Activated CD8-positive, alpha-beta memory T cell treated with anti-CD3 and anti-CD28 coated beads for 48 hours (primary cell): Measurements from ENCODE around the gene TPCN2.
A peak's percentile ranks its signal among the peaks of the same experiment; 100 is the strongest.
"Not testable (repeated sequence)": the region's sequence is repeated elsewhere in the genome, so short reads cannot be mapped to it uniquely, and the experiment has no call there.

Experiments
- DNase-seq, 3 experiments: peaks; one replicate each; pipeline ENCODE4 v3.0.0-alpha.2; 2020; ENCODE audit warnings: low read depth in 2 of 3, low spot score in 2 of 3

Gene TPCN2

DNA sequence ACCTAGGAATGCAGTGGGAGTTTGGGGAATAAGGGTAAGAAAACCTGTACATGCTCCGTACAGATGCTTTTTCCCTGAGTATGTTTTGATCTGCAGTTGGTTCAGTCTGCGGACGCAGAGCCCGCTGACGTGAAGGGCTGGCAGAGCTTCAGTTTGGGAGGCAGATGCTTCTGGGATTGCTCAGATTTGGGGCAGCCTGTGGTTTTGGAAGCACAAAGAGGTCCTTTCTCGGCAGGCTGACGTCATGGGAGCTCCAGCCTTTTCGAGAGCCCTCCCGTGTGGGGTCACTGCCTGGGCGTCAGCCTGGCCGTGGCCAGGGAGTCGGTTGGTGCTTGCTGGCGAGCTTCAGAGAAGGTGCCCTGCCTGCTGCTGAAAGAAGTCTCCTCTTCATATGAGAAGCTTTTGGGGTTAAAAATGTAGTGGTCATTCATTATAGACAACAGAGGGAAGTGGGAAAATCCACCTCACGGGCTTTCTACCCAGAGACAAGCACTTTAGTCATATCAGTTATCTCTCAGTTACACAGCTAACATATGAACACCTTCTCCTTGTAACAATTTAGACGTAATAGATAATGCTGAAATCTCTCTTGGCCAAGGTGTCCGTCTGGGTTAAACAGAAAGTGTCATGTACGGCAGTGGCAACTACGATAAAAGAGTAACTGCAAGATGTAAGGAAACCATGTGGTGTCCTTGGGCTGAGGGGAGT is 26.8 kb downstream of the TPCN2 start:
- no peak for DNase-seq

DNA sequence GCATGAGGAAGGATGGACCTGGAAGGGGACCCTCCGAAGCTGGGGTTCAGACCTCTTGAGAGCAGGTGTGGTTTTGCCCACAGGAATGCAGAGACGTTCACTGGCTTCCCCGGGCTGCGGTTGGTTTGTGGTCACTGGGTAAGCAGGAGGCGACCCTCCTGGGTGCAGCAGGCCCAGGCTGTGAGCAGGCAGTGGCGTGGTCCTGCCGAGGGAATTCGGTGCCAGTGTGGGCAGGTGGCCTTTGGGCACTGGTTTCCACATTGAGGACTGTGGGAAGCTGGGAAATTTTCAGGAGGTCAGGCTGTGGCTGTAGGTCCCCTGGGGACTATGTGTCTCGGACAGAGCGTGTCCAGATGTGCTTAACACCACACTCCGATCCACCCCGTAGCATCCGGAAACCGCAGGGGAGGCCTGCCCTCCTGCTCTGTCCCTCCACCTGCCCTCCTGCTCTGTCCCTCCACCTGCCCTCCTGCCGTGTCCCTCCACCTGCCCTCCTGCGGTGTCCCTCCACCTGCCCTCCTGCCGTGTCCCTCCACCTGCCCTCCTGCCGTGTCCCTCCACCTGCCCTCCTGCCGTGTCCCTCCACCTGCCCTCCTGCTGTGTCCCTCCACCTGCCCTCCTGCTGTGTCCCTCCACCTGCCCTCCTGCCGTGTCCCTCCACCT is 27.5 kb downstream of the TPCN2 start:
- no peak for DNase-seq

DNA sequence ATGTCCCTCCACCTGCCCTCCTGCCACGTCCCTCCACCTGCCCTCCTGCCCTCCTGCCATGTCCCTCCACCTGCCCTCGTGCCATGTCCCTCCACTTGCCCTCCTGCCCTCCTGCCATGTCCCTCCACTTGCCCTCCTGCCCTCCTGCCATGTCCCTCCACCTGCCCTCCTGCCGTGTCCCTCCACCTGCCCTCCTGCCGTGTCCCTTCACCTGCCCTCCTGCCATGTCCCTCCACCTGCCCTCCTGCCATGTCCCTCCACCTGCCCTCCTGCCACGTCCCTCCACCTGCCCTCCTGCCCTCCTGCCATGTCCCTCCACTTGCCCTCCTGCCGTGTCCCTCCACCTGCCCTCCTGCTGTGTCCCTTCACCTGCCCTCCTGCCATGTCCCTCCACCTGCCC is 28.2 kb downstream of the TPCN2 start:
- DNase-seq = not testable (repeated sequence)

DNA sequence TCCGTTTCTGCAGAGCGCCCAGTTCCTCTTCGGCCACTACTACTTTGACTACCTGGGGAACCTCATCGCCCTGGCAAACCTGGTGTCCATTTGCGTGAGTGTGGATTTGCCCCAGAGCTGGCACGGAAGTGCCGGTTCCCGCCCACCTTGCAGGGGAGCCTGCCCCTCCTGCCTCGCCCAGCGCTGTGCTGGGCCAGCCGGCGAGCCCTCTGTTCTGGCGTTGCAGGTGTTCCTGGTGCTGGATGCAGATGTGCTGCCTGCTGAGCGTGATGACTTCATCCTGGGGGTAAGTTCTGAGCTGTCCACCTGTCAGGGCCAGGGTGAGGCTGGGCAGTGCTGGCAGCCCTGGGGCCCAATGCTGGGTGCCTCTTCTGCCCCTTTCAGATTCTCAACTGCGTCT is 29.8 kb downstream of the TPCN2 start:
- no peak for DNase-seq

DNA sequence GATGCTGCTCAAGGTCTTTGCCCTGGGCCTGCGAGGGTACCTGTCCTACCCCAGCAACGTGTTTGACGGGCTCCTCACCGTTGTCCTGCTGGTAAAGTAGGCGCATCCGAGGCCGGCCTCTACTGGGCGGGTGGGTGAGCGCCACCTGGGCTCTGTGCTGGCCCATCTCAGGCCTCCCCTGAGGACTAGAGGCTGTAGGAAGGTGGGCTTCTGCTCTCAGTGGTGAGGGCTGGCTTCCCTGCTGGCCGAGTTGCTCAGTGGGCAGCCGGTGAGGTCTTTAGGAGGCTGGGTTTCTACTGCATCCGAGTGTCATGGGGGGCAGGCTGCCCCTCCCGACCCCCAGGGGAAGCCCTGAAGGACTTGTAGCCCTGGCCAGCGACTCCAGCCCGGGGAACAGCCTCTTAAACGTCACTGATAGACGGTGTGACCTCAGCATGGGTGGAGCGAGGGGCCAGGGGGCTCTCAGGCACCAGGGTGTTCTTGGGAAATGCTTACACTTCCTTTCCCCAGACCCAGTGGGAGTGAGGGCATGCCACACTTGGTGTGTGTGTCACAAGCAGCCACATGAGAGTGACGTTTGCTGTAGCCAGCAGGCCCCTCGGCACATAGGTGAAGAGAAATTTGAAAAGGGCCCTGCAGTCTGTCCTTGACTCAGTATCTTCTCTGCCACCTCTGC is 30.3 kb downstream of the TPCN2 start:
- DNase-seq = no peak

DNA sequence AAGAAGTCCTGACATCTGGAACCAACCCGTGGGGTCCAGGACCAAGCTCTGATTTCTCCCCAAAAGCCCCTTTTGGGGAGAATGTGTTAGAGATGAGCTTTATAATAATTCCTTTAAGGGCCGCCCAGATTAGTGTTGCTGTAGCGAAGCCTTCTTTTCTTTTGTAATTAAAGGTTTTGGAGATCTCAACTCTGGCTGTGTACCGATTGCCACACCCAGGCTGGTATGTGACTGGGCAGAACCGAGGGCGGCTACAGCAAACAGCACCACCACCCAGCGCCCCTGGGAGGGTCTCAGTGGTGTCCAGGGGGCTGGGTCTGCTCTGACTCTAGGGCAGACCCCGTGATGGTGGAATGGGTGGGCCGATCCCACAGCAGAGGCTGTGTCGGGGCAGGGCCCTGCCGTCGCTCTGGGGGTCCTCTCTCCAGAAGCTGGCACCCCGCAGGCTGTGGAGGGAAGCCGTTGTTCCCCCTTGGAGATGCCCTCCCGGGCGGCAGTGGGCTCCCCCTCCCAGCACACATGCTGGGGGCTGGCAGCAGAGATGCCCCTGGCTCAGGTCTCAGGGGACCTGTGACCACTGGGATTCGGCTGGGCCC is 31.0 kb downstream of the TPCN2 start:
- no peak for DNase-seq

DNA sequence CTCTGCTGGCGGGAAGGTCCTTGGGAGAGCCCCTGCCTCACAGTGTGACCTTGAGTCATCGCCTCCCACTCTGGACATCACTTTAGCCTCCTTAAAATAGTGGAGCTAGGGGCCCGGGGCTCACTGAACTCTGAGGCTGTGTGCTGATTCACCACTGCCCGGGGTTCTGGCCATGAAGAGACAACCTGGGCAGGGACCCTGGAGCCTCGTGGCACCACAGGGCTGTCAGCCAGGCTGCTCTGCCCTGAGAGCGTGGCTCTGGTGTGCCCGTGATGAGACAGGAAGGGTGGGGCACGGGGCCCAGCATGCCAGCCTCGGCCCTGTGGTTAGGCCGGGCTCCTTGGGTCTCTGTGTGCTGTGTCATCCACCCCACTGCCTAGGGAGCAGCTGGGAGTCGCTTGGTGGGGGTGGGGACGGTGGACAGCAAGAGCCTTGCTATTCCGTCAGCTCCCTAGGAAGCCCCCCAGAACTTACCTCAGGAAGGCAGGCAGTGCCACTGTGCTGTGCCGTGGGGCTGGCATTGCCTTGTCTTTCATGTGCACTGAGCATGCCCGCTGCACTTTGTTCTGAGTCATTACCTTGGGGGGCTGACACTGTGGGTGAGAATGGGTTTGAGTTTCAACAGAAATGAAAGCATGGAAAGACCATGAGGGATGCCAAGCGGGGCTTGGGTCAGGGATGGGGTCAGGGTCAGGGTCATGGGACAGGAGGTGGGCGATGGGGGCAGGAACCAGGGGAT is 31.7 kb downstream of the TPCN2 start:
- DNase-seq = no peak

DNA sequence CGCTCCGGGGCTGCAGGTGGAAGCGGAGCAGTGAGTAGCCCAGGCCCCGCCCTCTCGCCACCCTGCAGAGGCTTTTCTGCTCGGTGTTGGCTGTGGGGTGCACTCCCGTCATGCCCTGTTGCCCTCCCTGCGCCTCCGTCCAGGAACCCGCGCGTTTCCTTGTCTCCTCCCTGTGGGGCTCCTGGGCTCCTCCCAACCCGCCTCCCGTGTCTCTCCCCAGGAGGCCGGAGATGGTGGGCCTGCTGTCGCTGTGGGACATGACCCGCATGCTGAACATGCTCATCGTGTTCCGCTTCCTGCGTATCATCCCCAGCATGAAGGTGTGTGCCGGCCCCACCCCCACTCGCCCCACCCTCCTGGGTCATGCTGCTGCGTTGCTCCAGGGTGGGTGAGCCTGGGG is 32.4 kb downstream of the TPCN2 start:
- DNase-seq = no peak

DNA sequence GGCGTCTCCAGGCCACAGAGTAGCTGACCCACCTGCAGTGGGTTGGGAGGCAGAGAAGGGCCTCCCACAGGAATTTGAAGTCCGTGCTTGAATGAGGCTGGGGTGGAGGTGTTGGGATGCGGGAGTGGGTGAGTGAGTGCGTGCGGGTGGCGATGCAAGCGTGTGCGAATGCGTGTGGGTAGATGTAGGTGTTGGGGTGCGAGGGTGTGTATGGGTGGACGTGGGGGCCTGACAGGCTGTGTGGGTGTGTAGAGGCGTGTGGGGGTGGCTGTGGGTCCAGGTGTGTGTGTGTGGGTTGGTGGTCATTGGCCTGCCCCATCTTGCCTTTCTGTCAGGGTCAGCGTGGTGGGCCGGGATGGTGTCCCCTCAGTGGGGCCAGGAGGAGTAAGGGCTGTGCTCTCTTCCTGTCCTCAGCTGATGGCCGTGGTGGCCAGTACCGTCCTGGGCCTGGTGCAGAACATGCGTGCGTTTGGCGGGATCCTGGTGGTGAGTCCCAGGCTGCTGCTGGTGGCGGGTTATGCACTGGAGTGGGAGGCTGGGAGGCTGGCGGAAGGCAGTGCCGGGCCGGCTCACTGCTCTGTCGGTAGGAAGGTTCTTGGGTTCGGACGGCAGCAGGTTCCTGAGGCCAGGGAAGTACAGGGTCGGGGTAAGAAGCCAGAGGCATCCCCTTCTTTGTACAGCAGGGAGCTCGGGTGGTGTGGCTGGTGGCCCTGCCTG is 35.0 kb downstream of the TPCN2 start:
- no peak for DNase-seq

DNA sequence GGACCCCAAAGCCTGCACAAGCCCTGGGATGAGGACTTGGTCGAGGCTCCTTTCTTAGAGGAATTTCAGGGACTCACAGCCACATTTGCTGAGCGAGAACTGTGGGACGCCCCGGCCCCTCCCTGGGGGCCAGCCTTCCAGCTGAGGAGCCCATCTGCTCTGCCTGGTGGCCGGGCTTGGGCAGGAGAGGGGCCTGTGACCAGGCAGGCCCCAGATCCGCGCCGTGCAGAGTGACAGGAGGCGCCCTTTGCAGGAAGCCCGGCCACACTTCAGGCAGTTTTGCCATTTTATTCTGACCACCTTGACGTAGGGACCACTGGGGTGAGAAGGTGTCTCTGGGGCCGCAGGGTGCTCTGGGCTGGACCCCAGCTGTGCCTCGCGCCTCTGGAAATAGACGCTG is 35.6 kb downstream of the TPCN2 start:
- DNase-seq = no peak

DNA sequence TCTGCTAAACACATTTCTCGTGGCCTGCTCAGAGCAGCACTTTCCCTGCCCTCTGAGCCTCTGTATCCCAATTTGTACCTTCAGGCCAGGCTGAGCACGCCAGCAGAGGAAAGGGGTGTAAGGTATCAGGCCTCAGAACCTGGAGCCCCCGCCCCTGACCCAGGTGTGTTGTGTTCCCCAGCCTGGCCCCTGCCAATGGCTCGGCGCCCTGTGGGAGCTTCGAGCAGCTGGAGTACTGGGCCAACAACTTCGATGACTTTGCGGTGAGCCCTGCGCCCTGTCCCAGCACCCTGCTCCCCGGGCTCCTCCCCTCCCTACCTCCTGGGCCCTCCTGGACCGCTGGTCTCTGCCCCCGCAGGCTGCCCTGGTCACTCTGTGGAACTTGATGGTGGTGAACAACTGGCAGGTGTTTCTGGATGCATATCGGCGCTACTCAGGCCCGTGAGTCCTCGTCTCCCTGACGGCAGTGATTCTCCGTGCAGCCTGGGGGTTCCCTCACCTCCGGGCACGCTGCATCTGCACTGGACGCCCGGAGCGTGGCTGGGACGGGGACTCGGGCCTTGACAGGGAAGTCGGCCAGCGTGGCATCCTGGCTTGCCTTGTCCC is 36.9 kb downstream of the TPCN2 start:
- no peak for DNase-seq

DNA sequence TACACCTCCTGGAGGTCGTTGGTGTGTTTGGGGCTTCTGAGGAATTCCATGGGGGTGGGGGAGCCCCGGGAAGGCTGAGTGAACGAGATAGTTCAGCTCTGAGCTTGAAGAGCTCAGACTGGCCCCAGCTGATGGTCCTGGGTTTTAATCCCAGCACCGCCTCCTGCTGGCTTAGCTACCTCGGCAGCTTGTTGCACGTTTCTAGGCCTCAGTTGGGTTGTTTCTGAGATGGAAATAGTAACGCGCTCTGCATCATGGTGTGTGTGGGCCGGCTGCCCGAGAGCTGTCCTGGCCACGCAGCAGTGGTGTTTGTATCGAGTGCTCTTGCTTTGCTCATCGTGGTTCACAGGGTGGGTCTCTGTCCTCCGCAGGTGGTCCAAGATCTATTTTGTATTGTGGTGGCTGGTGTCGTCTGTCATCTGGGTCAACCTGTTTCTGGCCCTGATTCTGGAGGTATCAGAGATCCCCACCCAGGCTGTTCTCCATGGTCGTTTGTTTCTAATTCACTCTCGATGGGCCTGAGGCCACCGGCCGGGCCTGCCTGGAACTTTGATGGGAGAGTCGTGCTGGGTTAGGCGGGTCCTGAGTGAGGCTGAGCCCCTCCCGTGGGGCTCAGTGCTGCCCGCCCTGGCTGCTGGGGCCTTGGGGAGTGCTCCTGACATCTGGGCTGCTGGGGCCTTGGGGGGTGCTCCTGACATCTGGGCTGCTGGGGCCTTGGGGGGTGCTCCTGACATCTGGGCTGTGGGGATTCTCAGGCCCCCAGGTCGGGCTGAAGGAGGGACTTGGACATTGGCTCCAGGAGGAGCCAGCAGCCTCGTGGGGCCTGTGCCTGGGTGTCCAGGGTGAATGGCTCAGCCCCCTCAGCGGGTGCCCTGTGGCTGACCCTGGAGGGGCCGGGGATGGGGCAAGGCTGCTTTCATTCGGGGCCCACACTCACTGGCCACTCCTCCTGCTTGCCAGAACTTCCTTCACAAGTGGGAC is 37.7 kb downstream of the TPCN2 start:
- DNase-seq = no peak

DNA sequence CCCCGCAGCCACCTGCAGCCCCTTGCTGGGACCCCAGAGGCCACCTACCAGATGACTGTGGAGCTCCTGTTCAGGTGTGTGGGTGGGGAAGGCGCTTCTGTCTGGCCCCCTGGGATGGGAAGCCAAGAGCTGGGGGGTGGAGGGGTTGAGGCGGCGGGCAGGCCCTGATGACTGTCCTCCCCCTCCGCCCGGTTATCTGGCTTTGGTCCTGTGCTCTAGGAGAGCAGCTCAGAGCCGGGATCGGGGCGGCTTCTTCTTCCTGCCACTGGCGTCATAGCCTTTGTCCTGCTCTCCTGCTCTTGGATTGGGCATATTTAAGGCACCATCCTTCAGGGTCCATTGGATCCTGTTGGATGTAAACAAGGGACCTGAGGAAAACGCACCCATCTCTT is 38.4 kb downstream of the TPCN2 start:
- no peak for DNase-seq

DNA sequence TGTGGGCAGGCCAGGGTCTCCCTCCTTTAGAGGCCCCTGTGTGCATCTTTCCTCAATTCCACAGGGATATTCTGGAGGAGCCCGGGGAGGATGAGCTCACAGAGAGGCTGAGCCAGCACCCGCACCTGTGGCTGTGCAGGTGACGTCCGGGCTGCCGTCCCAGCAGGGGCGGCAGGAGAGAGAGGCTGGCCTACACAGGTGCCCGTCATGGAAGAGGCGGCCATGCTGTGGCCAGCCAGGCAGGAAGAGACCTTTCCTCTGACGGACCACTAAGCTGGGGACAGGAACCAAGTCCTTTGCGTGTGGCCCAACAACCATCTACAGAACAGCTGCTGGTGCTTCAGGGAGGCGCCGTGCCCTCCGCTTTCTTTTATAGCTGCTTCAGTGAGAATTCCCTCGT is 39.1 kb downstream of the TPCN2 start:
- DNase-seq = no peak

DNA sequence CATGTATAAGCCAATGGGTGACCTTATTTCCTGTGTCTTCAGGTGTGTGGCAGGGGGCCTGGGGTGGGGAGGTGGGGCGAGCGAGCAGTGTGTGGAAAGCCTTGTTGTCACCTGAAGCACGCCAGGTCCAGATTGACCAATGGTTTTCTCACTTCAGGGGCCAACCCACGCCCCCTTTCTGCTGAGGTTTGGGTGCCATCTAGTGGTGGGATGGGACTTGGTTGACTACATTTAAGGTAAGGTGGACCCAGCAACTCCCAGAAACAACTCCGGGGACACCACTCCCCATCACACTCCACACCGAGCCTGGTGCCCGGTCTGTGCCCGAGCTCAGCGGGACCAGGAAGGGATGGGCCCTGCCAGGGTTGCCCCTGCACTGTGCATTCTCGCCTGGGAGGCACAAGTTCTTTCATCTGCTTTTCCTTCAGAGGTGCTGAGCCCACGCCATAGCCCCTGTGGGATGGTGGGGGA is 40.0 kb downstream of the TPCN2 start:
- peak; percentile 28 to 48 (median 34) for DNase-seq

DNA sequence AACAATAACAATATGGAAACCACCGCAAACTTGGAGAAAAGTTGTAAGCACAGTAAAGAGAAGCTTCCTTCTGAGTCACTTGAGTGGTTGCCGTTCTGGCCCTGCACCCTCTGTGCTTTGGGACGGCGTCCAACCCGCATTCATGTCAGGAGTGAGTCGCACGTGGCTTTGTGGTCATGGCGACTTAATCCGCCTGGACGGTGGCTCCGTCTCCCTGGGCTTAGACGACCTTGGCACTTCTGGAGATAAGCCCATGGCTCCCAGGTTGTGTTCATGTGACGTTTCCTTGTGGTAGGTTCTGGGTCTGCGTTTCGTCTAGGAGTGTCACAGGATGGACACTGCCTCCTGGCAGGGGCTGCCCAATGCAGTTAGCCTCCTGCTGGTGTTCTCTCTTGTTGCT is 40.5 kb downstream of the TPCN2 start:
- no peak for DNase-seq

DNA sequence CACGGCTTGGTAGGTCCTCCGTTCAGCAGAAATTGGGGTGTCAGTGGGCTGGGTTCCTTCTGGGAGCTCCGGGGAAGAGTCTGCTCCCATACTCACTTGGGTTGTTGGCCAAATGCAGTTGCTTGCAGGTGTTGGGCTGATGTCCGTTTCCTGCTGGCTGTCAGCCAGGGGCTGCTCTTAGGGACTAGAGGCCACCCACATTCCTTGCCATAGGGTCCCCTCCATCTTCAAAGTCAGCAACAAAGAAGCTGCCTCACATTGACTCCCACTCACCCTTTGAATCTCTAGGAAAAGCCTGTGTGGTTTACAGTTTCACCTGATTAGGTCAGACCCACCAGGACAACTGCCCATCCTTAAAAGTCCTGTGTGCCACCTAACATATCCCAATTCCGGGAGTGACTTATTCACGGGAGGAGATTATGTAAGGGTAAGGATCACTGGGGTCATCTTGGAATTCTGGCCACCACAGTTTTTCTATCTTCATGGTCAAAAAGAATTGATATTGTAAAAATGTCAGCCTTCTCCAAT is 43.0 kb downstream of the TPCN2 start:
- no peak for DNase-seq

DNA sequence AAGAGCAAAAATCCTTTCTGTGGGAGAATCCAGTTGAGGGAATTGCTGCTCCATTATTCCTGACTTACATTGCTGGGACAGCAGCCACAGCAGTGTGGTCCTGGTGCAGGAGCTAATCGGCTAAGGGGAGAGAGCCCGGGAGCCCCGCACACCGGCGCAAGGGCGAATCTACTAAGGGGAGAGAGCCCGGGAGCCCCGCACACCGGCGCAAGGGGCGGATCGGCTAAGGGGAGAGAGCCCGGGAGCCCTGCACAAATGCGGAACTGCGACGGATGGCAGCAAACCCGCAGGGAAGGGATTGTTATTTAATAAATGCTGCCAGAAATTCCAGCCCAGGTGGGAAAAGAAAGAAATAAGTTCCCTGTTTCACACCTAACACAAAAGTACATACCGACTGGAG is 43.5 kb downstream of the TPCN2 start:
- DNase-seq = no peak

DNA sequence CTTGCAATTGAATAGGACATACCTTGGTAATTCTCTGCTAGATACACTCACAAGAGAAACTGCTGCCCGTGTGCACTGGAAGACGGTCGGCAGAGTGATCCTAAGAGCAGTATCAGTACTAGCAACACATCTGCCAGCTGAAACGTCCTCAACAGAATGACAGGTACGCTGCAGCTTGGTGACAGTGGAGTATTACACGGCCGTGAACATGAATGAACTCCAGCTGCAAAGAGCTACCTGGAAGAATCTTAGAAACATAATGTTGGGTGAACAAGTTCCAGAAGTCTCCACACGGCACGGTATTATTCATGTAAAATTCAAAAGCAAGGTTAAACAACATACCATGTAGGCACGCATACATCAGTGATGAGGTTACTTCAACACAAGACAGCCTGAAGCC is 44.4 kb downstream of the TPCN2 start:
- no peak for DNase-seq
